Frontal cortex (tissue), 4 donors: ENCODE data around the gene SLC26A11. TPM values are rescaled to one million over a fixed set of nuclear protein-coding genes. Genes with fewer than 3 reads are reported as not detected.
"Not testable (repeated sequence)": the region's sequence is repeated elsewhere in the genome, so short reads cannot be mapped to it uniquely, and the experiment has no call there.

Source experiments
- DNase-seq, 2 donors: peaks; one replicate each; pipeline ENCODE4 v3.0.0; 2012; ENCODE audit warnings: low spot score in 2 of 2
- FAIRE-seq: peaks from 2 replicates; lab custom pipeline; 2012; peaks lifted over from hg19 to GRCh38; lab: Jason Lieb, UNC
- total RNA-seq: library from RNA; depleted of rRNA; stranded (reverse); fragments of >200 nt; gene quantifications from one replicate; pipeline ENCODE4 v1.2.3, GENCODE V29; 2014
- donor health status: control.
- donor health status: control.
- donor health status: control.

SLC26A11 gene
- total RNA-seq, 1 donor from 2014 or later, result 9.8 TPM

- DNase-seq (no peak), FAIRE-seq (no peak)
These were observed 74.9 kb downstream of the SLC26A11 start for GRCh38 chr17:80295146-80295545.

GRCh38 chr17:80295559-80295958, 75.3 kb downstream of the SLC26A11 start:
- FAIRE-seq, result no peak

DNA sequence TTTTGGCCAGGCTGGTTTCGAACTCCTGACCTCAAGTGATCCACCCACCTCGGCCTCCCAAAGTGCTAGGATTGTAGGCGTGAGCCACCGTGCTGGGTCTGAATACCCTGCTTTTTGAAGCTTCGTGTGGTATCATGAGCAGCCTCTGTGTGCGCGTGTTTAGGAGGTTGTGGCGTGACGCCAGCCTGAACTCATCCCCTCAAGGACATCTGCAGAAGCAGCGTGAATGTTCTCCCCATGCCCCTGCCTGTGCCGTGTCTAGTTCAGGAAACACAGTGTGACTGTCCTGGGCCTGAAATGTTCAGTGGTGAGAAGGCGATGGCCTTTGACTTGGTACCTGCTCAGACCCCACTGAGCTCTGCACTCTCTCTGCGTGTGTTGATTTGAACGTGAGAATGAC, 76.0 kb downstream of the SLC26A11 start:
- DNase-seq (no peak), FAIRE-seq (no peak)

More at GRCh38 chr17:80295559-80295958, 75.3 kb downstream of the SLC26A11 start:
- DNase-seq, result no peak

- FAIRE-seq (no peak), DNase-seq (no peak)
These were observed 77.9 kb downstream of the SLC26A11 start for GRCh38 chr17:80297996-80298560.

GRCh38 chr17:80299350-80300100, 79.3 kb downstream of the SLC26A11 start:
- FAIRE-seq, result peak; percentile 39
- DNase-seq, result not testable (repeated sequence)

DNA sequence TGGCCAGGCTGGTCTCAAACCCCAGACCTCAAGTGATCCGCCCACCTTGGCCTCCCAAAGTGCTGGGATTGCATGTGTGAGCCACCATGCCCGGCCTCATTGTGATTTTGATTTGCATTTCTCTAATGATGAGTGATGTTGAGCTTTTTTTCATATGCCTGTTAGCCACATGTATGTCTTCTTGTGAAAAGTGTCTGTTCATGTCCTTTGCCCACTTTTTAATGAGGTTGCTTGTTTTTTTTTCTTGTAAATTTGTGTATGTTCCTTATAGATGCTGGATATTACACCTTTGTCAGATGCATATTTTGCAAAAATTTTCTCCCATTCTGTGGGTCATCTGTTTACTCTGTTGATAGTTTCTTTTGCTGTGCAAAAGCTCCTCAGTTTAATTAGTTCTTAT, 80.5 kb downstream of the SLC26A11 start:
- DNase-seq, FAIRE-seq: not testable (repeated sequence)

Other genes with a start within 250 kb of the SLC26A11 start
- 16.3 TPM for gene TBC1D16, start 184.6 kb upstream of the SLC26A11 start, total RNA-seq
- 6.5 TPM for gene CCDC40, start 183.8 kb upstream of the SLC26A11 start, total RNA-seq
- gene GAA, start 118.8 kb upstream of the SLC26A11 start, total RNA-seq, result 12.2 TPM
- 79.9 TPM for gene EIF4A3, start 73.3 kb upstream of the SLC26A11 start, total RNA-seq
- gene CARD14, start 50.4 kb upstream of the SLC26A11 start, total RNA-seq, result 0.41 TPM
- gene SGSH, start 94 bp upstream of the SLC26A11 start, total RNA-seq, result 3.7 TPM
- 12.2 TPM for gene RNF213, start 40.4 kb downstream of the SLC26A11 start, total RNA-seq
- 13.9 TPM for gene ENDOV, start 194.7 kb downstream of the SLC26A11 start, total RNA-seq